HG02885 (cell line): ENCODE results near the gene INO80D.
A peak's percentile ranks its signal among the peaks of the same experiment; 100 is the strongest.
"Not testable (repeated sequence)": the region's sequence is repeated elsewhere in the genome, so short reads cannot be mapped to it uniquely, and the experiment has no call there.

Experiments
- ATAC-seq: cut with Tn5 transposase; IDR thresholded peaks from one replicate; pipeline ENCODE4 v1.9.1; 2021; ENCODE audit warnings: mild to moderate bottlenecking; ENCODE audit not compliant: unreplicated experiment, poor library complexity

The INO80D gene

DNA sequence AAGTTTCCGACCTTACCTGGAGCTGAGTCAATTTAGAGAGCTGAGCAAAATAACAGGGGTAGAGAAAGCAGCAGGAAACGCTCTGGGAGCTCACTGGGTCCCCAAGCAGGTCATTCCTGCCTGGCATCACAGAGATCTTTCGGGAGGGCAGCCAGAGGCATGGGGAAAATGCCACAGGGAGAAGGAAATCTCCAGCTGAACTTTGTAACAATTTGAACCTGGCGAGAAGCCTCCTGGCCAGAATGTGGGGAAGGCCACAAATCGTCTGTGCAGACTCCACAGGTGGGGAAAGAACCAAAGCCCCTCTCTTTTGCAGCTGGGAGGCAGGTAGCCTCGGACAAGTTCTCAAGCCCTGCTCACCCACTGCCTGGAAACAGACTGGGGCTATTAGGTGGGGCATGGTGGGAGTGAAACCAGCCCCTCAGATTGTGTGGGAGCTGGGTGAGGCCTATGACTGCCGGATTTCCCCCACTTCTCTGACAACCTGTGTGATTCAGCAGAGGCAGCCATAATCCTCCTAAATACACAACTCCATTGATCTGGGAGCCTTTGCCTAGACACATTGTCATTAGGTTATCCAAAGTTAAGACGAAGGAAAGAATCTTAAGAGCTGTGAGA lies 53.9 kb downstream of the INO80D start:
- ATAC-seq: no peak

DNA sequence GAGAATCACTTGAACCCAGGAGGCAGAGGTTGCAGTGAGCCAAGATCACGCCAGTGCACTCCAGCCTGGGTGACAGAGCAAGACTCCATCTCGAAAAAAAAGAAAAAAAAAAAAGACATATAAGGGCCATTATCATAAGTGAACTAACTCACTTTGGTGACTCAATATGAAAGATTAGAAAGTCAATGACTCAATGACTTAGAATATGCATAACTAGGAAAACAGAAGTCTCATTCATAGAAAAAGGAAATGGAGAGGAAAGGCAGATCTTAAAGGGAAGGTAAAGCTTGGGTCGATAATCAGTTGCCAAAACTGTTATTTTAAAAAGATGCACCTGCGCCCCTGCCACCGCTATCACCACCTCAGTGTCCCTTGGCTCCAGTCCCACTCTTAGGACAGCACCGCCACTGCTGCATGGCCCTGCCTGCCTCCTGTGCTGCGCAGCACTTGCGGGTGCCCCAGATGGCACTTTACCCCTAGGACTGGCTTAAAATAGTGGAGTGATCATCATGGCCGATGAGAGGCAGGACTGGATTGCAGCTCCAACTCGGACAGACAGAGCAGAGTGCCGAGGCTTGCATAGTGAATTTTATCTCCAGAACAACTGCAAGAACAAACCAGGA lies 54.7 kb downstream of the INO80D start:
- ATAC-seq: peak; percentile 51

DNA sequence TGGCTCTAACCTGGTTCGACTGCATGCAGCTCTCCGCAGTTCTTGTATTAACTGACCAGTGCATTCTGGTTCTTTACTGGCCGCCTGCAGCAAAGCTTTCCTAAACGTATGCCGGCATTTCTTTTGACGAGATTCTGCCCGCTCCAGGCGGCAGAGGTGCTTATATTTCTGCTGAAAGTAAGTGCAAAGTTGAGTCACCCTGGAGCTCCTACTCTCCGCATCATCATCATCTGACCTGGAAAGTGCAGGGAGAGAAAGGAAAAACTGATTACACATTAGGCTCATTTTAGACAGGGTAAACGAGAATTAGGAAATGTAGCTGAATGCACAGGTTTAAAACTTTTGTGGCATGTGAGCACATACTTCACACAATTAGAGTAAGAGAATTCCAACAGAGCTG lies 57.9 kb downstream of the INO80D start:
- ATAC-seq: no peak

DNA sequence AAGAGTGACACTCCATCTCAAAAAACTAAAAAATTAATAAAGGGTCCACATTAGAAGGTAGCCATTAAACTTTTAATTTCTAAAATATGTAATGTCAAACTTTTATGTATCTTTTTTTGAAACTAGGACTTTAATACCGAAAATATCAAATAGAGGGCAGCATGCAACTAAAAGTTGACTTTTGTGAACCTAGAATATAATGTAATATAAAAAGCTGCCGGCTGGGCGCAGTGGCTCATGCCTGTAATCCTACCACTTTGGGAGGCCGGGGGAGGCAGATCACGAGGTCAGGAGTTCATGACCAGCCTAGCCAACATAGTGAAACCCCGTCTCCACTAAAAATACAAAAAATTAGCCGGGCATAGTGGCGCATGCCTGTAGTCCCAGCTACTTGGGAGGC lies 62.8 kb downstream of the INO80D start:
- ATAC-seq: no peak

DNA sequence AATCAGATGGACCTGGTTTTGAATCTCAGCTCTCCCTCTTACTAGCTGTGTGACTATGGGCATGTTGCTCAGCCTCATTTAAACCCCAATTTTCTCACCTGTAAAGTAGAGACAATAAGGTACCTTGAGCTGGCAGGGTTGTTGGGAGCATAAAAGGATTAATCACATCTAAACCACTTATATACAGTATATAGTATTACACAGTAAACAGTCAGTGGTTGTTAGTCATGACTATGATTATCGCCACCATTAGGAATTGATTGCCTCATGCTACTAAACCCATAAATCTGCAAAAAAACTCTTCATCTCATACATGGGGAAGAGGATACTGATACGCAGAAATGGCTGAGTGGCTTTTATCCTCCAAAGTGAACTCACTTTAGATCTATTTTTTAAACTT lies 65.8 kb downstream of the INO80D start:
- no peak for ATAC-seq

DNA sequence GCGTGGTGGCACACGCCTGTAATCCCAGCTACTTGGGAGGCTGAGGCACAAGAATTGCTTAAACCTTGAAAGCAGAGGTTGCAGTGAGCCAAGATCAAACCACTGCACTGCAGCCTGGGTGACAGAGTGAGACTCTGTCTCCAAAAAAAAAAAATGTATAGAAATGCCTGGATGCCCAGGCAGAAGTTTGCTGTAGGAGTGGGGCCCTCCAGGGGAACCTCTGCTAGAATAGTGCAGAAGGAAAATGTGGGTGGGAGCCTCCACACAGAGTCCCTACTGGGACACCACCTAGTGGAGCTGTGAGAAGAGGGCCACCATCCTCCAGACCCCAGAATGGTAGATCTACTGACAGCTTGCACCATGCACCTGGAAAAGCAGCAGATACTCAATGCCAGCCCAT lies 70.2 kb downstream of the INO80D start:
- ATAC-seq: not testable (repeated sequence)

DNA sequence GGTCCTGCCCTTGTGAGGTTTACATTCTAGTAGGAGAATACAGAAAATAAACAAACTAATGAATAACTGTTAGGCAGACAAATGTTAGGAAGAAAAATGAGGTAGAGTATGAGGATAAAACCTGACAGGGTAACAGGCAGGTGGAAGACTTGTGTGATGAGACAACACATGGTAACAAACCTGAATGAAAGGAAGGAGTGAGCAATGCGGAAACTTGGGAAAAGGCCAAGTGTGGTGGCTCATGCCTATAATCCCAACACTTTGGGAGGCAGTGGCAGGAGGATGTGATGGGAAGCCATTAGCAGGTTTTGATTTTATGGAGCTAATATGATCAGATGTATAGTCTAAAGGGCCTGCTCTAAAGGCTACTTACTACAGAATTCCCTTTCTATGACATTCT lies 74.2 kb downstream of the INO80D start:
- ATAC-seq: no peak

DNA sequence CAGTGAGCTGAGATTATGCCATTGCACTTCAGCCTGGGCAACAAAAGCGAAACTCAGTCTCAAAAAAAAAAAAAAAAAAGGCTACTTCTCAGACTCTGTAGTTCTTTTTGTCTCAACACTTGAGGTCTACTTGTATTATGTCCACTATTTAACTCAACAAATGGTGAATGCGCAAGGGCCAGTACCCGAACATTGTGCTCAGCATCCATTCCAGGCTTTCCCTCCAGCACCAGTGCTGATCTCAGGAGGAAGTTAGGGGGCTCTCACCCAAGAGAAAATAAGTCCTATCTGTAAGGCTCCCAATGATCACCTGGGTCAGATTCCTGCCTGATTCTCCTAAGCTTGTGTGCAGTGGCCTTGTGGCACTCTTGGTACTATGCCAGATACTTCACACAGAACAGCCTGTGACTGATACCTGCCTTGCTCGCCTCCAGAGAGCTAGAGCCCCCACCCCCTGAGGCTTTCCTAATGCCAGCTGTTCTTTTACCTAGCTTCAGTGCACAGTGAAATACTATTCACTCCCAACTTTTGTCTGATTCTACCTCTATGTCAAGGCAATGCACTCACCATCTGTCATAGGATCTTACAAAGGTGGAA lies 74.9 kb downstream of the INO80D start:
- ATAC-seq: no peak

DNA sequence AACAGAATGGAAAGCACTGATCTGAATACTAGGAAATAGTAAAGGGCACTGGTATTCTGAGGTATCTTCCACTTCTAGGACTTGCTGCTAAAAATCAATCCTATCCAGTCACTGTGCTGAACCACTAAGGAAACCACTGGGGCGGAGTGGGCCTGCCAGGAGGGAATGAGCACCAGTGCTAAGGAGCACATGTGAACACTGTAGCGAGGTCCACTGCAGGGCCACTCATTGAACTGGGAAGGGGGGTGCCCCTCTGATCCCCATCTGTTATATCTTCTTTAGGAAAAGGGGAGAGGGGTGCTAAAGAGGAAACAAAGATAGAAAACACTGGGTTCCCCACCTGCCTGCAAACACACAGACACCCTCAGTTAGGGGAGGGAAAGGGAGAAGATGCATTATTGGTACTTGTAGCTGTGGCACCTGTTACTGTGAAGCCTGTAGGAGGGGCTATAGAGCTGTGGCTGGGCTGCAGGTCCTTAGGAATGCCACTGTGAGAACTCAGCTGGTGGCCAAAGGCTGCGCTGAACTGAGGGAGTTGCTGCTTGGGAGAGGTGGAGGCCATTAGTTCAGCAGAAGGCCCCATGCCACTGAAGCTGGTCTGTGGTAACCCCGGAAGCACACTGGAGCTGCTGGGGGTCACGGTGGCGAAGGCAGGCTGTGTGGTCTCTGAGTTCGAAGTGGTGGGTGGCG lies 81.8 kb downstream of the INO80D start:
- peak; percentile 55 for ATAC-seq

DNA sequence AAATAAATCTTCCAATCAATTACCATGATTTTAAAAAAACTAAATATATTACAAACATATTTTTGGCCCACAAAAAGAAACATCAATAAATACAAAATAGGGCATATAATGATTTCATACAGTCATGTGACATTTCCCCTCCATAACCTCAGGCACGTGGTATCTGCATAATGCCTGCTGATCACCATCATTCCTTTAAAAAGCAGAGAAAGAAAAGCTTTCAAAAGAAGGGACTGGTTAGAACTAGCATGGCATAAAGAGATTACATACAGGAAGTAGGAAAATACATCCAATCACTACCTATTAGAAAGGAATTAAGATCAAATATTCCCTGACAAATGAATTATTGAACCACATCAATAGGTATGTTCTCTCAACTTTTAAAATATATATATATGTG lies 83.5 kb downstream of the INO80D start:
- ATAC-seq: no peak

DNA sequence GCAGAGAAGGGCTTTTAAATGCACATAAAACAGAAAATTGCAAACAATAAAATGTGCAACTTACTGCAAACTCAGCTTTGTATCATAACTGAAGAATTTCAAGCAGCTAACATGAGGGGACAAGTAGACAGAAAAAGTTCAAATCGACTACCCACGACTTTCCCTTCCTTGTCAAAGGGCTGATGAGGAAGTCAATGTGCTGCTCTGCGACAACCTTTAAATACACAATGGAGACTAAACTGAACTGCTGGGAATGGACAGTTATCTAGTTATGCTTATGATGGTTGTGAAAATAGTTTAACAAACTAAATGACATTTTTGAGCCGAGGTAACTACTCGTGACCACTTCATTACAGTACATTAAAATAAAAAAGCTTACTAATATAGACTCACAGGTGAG lies 84.1 kb downstream of the INO80D start:
- no peak for ATAC-seq

DNA sequence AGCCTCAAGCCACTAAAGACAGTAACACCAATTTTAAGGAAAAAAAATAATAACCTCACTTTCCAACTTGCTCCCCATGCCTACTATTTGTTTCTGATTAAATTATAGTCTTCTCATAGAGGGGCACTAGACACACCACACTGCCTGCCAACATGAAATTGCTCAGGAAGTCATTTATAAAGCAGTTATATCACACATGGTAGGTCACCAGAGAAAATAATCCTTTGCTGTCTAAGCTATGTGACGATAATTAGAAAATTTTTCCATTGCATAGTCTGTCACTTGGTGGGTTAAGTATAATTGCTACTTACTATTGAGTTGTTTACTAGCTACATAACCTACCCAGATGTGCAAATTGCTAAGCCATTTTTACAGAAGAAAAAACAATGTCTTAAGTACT lies 85.2 kb downstream of the INO80D start:
- no peak for ATAC-seq

DNA sequence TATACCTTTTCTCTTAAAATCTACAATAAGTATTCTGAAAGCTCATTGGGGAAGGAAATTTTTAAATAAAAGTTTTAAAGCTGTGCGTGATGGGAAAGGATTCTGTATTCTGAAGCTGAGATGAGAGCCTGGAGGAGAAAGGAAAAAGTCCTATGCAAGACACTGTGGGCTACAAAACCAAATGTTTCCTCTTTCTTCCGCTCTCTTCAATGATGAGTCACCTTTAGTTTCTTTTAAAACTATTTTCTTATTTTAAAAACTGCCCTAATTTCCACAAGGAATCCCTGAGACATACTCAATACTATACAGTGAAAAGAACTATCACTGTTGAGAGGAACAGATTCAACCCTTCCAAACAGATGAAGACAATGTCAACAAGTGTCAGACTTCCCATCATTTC lies 87.4 kb downstream of the INO80D start:
- ATAC-seq: no peak

DNA sequence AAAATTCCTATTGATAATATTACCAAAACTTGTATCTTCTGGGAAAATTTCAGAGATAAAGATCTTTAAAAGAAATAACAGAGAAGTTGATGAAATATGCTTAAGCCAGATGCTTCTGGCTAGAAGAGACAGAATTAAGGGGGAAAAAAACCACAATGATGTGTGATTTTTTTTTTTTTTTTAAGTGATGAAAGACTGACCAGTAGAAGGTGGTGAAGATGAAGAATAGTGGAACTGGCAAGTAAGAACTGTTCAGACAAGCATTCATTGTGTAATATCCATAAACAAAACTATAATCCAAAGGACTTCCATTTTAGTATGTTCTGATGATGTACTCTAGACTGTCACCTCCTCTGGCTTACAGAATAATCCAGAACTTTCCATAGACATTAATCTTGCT lies 89.8 kb downstream of the INO80D start:
- no peak for ATAC-seq

DNA sequence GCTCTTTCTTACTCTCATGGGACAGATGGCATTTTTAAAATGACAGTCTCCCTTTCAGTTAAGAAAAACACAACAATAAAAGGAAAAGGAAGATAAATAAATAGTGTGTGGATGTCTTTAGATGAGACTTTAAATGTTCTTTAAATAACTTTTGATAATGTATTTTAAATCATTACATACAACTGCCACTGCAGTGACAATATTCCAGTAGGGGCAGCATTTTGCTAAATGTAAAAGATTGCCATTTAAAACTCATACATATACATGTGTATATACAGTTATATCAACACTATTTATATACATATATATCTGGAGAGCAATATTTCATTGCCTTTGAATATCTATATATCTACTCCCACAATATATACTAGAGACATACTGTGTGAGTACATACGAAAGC lies 90.7 kb downstream of the INO80D start:
- no peak for ATAC-seq

DNA sequence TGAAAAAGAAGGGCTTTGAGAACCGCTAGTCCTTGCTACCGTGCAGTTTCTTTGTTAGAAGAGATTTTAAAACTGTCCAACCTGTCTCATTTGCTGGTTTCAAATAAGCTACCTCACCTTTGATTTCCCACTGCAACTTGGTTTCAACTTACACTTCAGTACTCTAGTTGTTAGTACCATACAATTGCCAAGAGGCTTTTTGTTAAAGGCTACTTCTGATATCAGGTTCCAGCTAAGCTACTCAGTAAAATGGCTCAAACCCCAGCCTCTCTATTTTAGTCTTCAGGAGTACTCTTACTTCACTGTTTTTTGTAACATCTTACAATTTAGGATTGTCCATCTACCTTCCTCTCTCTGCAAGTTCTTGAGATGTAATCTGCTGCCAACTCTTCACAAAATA lies 91.6 kb downstream of the INO80D start:
- no peak for ATAC-seq

DNA sequence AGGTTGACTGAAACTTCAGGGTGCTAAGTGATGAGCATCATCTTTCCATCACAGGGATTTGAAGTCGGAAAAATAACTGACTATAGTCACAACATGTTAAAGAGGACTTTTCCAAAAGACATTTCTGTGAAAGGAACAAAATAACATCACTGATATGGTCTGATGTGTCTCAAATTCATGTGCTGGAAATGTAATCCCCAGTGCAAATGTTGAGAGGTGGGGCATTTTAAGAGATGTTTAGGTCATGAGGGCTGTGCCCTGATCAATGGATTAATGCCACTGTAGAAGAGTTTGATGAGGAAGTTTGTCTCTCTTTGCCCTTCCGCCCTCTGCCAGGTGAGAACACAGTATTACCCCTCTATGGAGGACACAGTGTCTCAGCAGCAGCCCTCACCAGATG lies 95.9 kb downstream of the INO80D start:
- ATAC-seq: no peak

DNA sequence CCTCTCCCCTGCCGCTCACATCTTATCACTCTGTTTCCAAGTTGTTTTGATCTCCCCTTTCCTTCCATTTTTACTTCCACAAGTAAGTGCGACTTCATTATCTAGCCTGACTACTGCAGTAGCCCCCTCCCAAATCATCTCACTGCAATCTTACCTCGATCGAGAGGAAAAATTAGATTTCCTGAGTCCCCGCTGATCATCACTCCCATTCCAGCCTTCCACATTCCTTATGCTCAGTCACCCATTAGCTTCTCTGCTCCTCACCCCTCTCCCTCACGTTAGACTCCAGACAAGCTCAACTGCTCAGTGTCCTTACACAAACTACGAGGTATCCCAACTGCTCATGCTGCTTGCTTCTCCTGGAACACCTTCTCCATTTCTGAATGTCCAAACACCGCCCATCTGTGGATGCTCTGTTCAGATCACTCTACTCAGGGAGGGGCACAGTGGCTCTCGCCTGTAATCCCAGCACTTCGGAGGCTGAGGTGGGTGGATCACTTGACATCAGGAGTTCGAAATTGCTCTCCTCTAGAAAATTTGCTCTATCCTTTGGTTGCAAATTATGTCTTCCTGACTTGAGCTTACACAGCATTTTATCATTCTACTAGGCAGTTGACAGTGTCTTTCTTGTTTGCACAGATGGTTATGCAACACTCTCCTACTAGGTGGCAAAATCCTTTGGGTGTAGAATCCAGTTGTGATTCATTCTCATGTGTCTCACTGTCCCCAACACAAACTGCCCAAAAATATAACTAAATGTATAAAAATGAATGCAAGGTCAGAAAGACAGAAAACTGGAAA lies 96.5 kb downstream of the INO80D start:
- ATAC-seq: no peak

DNA sequence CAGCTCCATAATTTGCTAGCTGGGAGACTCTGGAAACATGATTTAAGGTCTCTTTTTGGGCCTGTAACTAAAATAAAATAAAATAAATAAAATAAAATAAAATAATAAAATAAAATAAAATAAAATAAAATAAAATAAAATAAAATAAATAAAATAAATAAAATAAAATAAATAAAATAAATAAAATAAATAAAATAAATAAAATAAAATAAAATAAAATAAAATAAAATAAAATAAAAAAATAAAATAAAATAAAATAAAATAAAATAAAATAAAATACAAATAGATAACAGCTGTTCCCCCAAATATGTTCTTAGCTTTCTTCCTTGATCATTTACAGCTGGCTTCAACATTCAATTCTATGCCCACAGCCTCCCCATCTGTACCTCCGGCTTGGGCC lies 97.3 kb downstream of the INO80D start:
- not testable (repeated sequence) for ATAC-seq

DNA sequence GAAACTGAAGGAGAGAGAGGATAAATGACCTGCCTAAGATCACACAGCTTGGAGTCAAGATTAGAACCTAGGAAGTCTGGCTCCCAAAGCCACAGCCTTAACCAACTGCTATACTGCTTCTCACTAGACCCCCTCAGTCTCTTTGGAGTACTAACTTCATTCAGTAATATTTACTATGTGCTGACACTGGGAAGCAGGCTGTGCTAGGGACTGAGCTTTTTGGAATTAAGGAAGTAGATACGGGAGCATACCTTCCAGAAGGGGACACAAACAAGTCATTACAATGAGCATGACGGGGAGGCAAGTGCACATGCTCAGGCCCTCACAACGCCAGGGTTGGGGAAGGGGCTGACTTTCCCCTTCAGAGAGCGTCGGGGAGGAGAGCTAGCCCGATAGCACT lies 97.7 kb downstream of the INO80D start:
- ATAC-seq: no peak

DNA sequence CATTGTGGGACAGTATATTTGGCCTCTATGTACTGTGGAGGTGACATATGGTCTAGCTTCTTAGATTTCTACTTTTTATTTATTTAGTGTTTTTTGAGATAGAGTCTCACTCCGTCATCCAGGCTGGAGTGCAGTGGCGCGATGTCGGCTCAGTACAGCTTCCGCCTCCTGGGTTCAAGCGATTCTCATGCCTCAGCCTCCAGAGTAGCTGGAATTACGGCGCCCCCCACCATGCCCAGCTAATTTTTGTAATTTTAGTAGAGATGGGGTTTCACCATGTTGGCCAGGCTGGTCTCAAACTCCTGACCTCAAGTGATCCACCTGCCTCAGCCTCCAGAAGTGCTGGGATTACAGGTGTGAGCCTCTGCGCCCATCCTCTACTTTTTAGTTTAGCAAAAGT lies 99.6 kb downstream of the INO80D start:
- ATAC-seq: not testable (repeated sequence)
